Neural cell (in vitro differentiated cells): ENCODE results near the gene RAD54L2.

Experiments used
- TF ChIP-seq, protein P1 (sequence below): IDR thresholded peaks from 2 replicates; pipeline ENCODE4 v1.6.1; 2012; ENCODE audit warnings: borderline replicate concordance
- TF ChIP-seq, protein P2 (sequence below): fragments of 450-650 bp; IDR thresholded peaks from 2 replicates; pipeline ENCODE4 v1.5.1; 2014; ENCODE audit warnings: antibody characterized with exemption, mild to moderate bottlenecking, moderate library complexity; ENCODE audit not compliant: poor library complexity, severe bottlenecking

DNA sequence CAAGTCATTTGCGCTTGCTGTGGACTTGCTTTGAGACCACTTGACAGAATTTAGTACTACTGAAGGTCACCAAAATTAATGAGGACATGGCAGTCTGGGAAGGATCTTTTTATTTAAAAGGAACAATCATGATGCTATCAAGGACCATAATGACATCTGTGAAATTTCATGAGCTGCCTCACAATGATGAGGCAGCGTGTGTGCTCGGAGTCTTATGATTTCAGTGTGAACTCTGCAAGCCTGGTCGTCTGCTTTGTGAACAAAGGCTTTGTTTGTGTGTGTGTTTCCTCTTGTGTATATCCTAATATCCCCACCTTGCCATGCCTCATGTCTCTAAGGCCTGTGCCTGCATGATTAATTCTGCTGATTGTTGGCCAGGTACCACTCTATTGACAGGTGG, 46.7 kb downstream of the RAD54L2 start:
- TF ChIP-seq, protein P1, sequence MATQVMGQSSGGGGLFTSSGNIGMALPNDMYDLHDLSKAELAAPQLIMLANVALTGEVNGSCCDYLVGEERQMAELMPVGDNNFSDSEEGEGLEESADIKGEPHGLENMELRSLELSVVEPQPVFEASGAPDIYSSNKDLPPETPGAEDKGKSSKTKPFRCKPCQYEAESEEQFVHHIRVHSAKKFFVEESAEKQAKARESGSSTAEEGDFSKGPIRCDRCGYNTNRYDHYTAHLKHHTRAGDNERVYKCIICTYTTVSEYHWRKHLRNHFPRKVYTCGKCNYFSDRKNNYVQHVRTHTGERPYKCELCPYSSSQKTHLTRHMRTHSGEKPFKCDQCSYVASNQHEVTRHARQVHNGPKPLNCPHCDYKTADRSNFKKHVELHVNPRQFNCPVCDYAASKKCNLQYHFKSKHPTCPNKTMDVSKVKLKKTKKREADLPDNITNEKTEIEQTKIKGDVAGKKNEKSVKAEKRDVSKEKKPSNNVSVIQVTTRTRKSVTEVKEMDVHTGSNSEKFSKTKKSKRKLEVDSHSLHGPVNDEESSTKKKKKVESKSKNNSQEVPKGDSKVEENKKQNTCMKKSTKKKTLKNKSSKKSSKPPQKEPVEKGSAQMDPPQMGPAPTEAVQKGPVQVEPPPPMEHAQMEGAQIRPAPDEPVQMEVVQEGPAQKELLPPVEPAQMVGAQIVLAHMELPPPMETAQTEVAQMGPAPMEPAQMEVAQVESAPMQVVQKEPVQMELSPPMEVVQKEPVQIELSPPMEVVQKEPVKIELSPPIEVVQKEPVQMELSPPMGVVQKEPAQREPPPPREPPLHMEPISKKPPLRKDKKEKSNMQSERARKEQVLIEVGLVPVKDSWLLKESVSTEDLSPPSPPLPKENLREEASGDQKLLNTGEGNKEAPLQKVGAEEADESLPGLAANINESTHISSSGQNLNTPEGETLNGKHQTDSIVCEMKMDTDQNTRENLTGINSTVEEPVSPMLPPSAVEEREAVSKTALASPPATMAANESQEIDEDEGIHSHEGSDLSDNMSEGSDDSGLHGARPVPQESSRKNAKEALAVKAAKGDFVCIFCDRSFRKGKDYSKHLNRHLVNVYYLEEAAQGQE = no peak
- TF ChIP-seq, protein P2, sequence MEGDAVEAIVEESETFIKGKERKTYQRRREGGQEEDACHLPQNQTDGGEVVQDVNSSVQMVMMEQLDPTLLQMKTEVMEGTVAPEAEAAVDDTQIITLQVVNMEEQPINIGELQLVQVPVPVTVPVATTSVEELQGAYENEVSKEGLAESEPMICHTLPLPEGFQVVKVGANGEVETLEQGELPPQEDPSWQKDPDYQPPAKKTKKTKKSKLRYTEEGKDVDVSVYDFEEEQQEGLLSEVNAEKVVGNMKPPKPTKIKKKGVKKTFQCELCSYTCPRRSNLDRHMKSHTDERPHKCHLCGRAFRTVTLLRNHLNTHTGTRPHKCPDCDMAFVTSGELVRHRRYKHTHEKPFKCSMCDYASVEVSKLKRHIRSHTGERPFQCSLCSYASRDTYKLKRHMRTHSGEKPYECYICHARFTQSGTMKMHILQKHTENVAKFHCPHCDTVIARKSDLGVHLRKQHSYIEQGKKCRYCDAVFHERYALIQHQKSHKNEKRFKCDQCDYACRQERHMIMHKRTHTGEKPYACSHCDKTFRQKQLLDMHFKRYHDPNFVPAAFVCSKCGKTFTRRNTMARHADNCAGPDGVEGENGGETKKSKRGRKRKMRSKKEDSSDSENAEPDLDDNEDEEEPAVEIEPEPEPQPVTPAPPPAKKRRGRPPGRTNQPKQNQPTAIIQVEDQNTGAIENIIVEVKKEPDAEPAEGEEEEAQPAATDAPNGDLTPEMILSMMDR = no peak
